Breast epithelium (tissue), 3 donors: ENCODE results near the gene SNAPC2.

Experiments used
- CTCF ChIP-seq, 3 donors: fragments of 450-650 bp; IDR thresholded peaks; one replicate each; pipeline ENCODE4 v1.5.1; 2016 to 2017; ENCODE audit warnings: antibody characterized with exemption in 3 of 3, mild to moderate bottlenecking in 3 of 3, moderate library complexity in 3 of 3
- POLR2A ChIP-seq: fragments of 450-650 bp; IDR thresholded peaks from one replicate; pipeline ENCODE4 v1.6.1; 2016; ENCODE audit warnings: antibody characterized with exemption, mild to moderate bottlenecking, moderate library complexity
- POLR2AphosphoS5 ChIP-seq, 3 donors: sonication (generic); formaldehyde crosslinking; IDR thresholded peaks; one replicate each; pipeline ENCODE4 v1.6.1; 2017; ENCODE audit warnings: antibody characterized with exemption in 3 of 3

GRCh38 chr19:7921302-7921966 lies 1.3 kb downstream of the SNAPC2 start:
- TF ChIP-seq CTCF (IDR thresholded peaks at IDR 0.05): no peak
- no peak for TF ChIP-seq POLR2A
- TF ChIP-seq POLR2AphosphoS5 (IDR thresholded peaks at IDR 0.05): no peak
